HCT116 (cell line): Measurements from ENCODE around the gene EFR3B. TPM values are rescaled to one million over a fixed set of nuclear protein-coding genes. Genes with fewer than 3 reads are reported as not detected.

Experiments
- ATAC-seq: fragments of 200-7000 bp; cut with Tn5 transposase; 2 replicates; pipeline ENCODE4 v1.9.1; 2020; ENCODE audit warnings: mild to moderate bottlenecking, moderate library complexity
- BruUV-seq: library from RNA; stranded (reverse); fragments of 400-500 nt; replicated peaks from 2 replicates; lab custom pipeline; 2021; lab: Mats Ljungman, UMichigan
- CTCF ChIA-PET: fragments of 300-600 bp; sonication (Branson Sonifier 250); formaldehyde crosslinking; loops from one replicate; lab custom pipeline; 2021; ENCODE audit warnings: antibody characterized with exemption; lab: Charles Lee
- POLR2A ChIA-PET: fragments of 300-600, 350-600 bp; sonication (Branson Sonifier 250); formaldehyde crosslinking; loops from one replicate; lab custom pipeline; 2021; ENCODE audit warnings: antibody characterized with exemption; lab: Charles Lee
- RAD21 ChIA-PET, 2 experiments: fragments of 300-600 bp; sonication (Branson Sonifier 250); formaldehyde crosslinking; loops; one replicate each; lab custom pipeline; 2023; ENCODE audit warnings: low total read pairs in 2 of 2; ENCODE audit not compliant: uncharacterized antibody in 2 of 2, unreplicated experiment in 2 of 2, low non-redundant PET in 1 of 2; lab: Charles Lee
- DNase-seq: peaks from one replicate; pipeline ENCODE4 v3.0.0-alpha.2; 2010; ENCODE audit warnings: low read depth, low spot score
- H2AFZ ChIP-seq: fragments of 200-600 bp; shearing (Covaris generic), sonication (generic); 2 replicates; pipeline ENCODE4 v1.6.1; 2017; ENCODE audit warnings: low read depth, mixed run types, mixed read lengths, antibody characterized with exemption, low read length; ENCODE audit not compliant: poor library complexity, severe bottlenecking
- H3K27ac ChIP-seq: 2 replicates; pipeline ENCODE4 v1.5.1; 2012; ENCODE audit warnings: low read depth, low read length
- H3K27me3 ChIP-seq: fragments of 200-600 bp; sonication (generic); 2 replicates; pipeline ENCODE4 v1.6.1; 2016; ENCODE audit warnings: mixed run types, low read length, mixed read lengths; ENCODE audit not compliant: insufficient read depth
- H3K36me3 ChIP-seq, 2 experiments: fragments of 200-500 bp in 1 of 2; fragments of 200-600 bp in 1 of 2; sonication (Bioruptor generic) in 1 of 2; sonication (generic) in 1 of 2; 2 replicates each; pipeline versions ENCODE4 v1.5.1 to v1.6.1; 2014 to 2016; ENCODE audit warnings: low read length in 2 of 2, inconsistent platforms in 1 of 2, mixed read lengths in 1 of 2, mixed run types in 1 of 2; ENCODE audit not compliant: insufficient read depth in 2 of 2, control insufficient read depth in 1 of 2
- H3K4me1 ChIP-seq, 2 experiments: fragments of 200-600 bp in 1 of 2; sonication (generic) in 1 of 2; 2 replicates each; pipeline versions ENCODE4 v1.5.1 to v1.6.1; 2012 to 2017; ENCODE audit warnings: low read length in 2 of 2, inconsistent platforms in 1 of 2, mild to moderate bottlenecking in 1 of 2, mixed read lengths in 1 of 2, mixed run types in 1 of 2, moderate library complexity in 1 of 2; ENCODE audit not compliant: insufficient read depth in 2 of 2, control insufficient read depth in 1 of 2
- H3K4me2 ChIP-seq: fragments of 200-600 bp; sonication (generic); 2 replicates; pipeline ENCODE4 v1.6.1; 2017; ENCODE audit warnings: mixed run types, low read length, mixed read lengths
- H3K4me3 ChIP-seq, 2 experiments: fragments of 200-600 bp in 1 of 2; sonication (generic) in 1 of 2; replicated peaks in 1 of 2; 2 replicates each; pipeline ENCODE4 v1.5.1; 2011 to 2016; ENCODE audit warnings: low read length in 2 of 2, control low read depth in 1 of 2, low read depth in 1 of 2, mild to moderate bottlenecking in 1 of 2, mixed read lengths in 1 of 2, mixed run types in 1 of 2
- H3K79me2 ChIP-seq: fragments of 200-600 bp; sonication (generic); 2 replicates; pipeline ENCODE4 v1.6.1; 2017; ENCODE audit warnings: mild to moderate bottlenecking, mixed run types, low read length, moderate library complexity, mixed read lengths; ENCODE audit not compliant: insufficient read depth
- H3K9ac ChIP-seq: fragments of 200-600 bp; sonication (generic); 2 replicates; pipeline ENCODE4 v1.6.1; 2016; ENCODE audit warnings: low read length, mixed read lengths
- H3K9me2 ChIP-seq: fragments of 200-600 bp; sonication (generic), shearing (Covaris generic); 2 replicates; pipeline ENCODE4 v1.6.1; 2017; ENCODE audit warnings: mixed run types, mild to moderate bottlenecking, moderate library complexity; ENCODE audit not compliant: insufficient read depth
- H3K9me3 ChIP-seq, 2 experiments: fragments of 200-500 bp in 1 of 2; fragments of 200-600 bp in 1 of 2; sonication (Bioruptor generic) in 1 of 2; sonication (generic) in 1 of 2; 2 replicates each; pipeline ENCODE4 v1.6.1; 2014 to 2017; ENCODE audit warnings: low read length in 2 of 2, mixed read lengths in 2 of 2, inconsistent platforms in 1 of 2, low read depth in 1 of 2, mild to moderate bottlenecking in 1 of 2, mixed run types in 1 of 2, moderate library complexity in 1 of 2; ENCODE audit not compliant: control insufficient read depth in 1 of 2, insufficient read depth in 1 of 2
- H4K20me1 ChIP-seq: fragments of 200-600 bp; sonication (generic), shearing (Covaris generic); 2 replicates; pipeline ENCODE4 v1.6.1; 2017; ENCODE audit warnings: mixed run types, mild to moderate bottlenecking, moderate library complexity; ENCODE audit not compliant: insufficient read depth
- ATF3 ChIP-seq: IDR thresholded peaks from 2 replicates; pipeline ENCODE4 v1.6.1; 2012
- CEBPB ChIP-seq: IDR thresholded peaks from 2 replicates; pipeline ENCODE4 v1.6.1; 2012; ENCODE audit warnings: low read depth
- ELF1 ChIP-seq: IDR thresholded peaks from 2 replicates; pipeline ENCODE4 v1.6.1; 2012; ENCODE audit warnings: low read depth, borderline replicate concordance
- EZH2 ChIP-seq: fragments of 200-600 bp; sonication (generic); IDR thresholded peaks from 2 replicates; pipeline ENCODE4 v1.6.1; 2017; ENCODE audit warnings: antibody characterized with exemption, mixed run types
- POLR2A ChIP-seq: IDR thresholded peaks from 2 replicates; pipeline ENCODE4 v1.7.0; 2011; ENCODE audit warnings: borderline replicate concordance; ENCODE audit not compliant: insufficient read depth, insufficient read length; ENCODE audit errors: extremely low read depth
- POLR2AphosphoS5 ChIP-seq: IDR thresholded peaks from 2 replicates; pipeline ENCODE4 v1.6.1; 2011; ENCODE audit warnings: mild to moderate bottlenecking, low read depth, low read length, moderate library complexity
- SIN3A ChIP-seq: IDR thresholded peaks from 2 replicates; pipeline ENCODE4 v1.6.1; 2012; ENCODE audit warnings: low read depth
- SP1 ChIP-seq: IDR thresholded peaks from 2 replicates; pipeline ENCODE4 v1.6.1; 2012; ENCODE audit warnings: low read depth
- YY1 ChIP-seq: IDR thresholded peaks from 2 replicates; pipeline ENCODE4 v1.6.1; 2011; ENCODE audit warnings: low read length, low read depth, moderate library complexity, mild to moderate bottlenecking; ENCODE audit not compliant: insufficient replicate concordance; ENCODE audit errors: extremely low read depth
- ZNF274 ChIP-seq: fragments of 200-500 bp; sonication (Bioruptor generic); IDR thresholded peaks from 2 replicates; pipeline ENCODE4 v1.6.1; 2014; ENCODE audit warnings: mild to moderate bottlenecking, low read depth, low read length, inconsistent platforms
- intact Hi-C: fragments of 100-400 bp; cut with micrococcal nuclease; formaldehyde crosslinking; loops from 2 replicates; pipeline ENCODE4 v1.10.0; 2022
- total RNA-seq: library from RNA; stranded (reverse); gene quantifications from one replicate; pipeline ENCODE4 v1.2.1, GENCODE V29; 2021; ENCODE audit not compliant: unreplicated experiment
- TF ChIP-seq, protein P1 (sequence below), 3 experiments: fragments of 200-600 bp in 1 of 3; sonication (generic) in 1 of 3; IDR thresholded peaks in 2 of 3; conservative IDR thresholded peaks in 1 of 3; 2 replicates each; pipeline ENCODE4 v1.5.1; 2012 to 2017; ENCODE audit warnings: low read depth in 2 of 3, low read length in 2 of 3, antibody characterized with exemption in 1 of 3, borderline replicate concordance in 1 of 3, control low read depth in 1 of 3, mild to moderate bottlenecking in 1 of 3, mixed read lengths in 1 of 3, mixed run types in 1 of 3, moderate library complexity in 1 of 3; ENCODE audit not compliant: insufficient read depth in 1 of 3
- TF ChIP-seq, protein P2 (sequence below): IDR thresholded peaks from 2 replicates; pipeline ENCODE4 v1.6.1; 2012
- TF ChIP-seq, protein P3 (sequence below): IDR thresholded peaks from 2 replicates; pipeline ENCODE4 v1.6.1; 2012; ENCODE audit warnings: low read depth
- TF ChIP-seq, protein P4 (sequence below): IDR thresholded peaks from 2 replicates; pipeline ENCODE4 v1.6.1; 2011; ENCODE audit warnings: mild to moderate bottlenecking, low read length, moderate library complexity; ENCODE audit not compliant: insufficient replicate concordance; ENCODE audit errors: extremely low read depth

The EFR3B gene
- total RNA-seq, 1 experiment from 2014 or later = 0.96 TPM

- no peak for ATAC-seq
- ChIA-PET CTCF (no interaction called here), RAD21 (no interaction called here), POLR2A (no interaction called here)
- Histone ChIP-seq H3K79me2 (no peaks in the 10 kb centered on the region), H3K4me1 (peaks cover 17% of the 10 kb centered on the region in 2 experiments), H3K4me3 (no peak overlapping the region), H3K36me3 (no peaks in the 10 kb centered on the region), H3K4me2 (no peak overlapping the region), H4K20me1 (no peaks in the 10 kb centered on the region), H2AFZ (no peak overlapping the region), H3K9ac (no peak overlapping the region), H3K9me2 (no peaks in the 10 kb centered on the region), H3K27me3 (peaks cover 20% of the 10 kb centered on the region), H3K9me3 (no peaks in the 10 kb centered on the region), H3K27ac (no peak overlapping the region)
- TF ChIP-seq SP1 (no peak), POLR2AphosphoS5 (no peak), ATF3 (no peak), EZH2 (no peak), ZNF274 (no peak), YY1 (no peak), CEBPB (no peak), POLR2A (no peak), SIN3A (no peak), ELF1 (no peak)
- TF ChIP-seq, protein P1, sequence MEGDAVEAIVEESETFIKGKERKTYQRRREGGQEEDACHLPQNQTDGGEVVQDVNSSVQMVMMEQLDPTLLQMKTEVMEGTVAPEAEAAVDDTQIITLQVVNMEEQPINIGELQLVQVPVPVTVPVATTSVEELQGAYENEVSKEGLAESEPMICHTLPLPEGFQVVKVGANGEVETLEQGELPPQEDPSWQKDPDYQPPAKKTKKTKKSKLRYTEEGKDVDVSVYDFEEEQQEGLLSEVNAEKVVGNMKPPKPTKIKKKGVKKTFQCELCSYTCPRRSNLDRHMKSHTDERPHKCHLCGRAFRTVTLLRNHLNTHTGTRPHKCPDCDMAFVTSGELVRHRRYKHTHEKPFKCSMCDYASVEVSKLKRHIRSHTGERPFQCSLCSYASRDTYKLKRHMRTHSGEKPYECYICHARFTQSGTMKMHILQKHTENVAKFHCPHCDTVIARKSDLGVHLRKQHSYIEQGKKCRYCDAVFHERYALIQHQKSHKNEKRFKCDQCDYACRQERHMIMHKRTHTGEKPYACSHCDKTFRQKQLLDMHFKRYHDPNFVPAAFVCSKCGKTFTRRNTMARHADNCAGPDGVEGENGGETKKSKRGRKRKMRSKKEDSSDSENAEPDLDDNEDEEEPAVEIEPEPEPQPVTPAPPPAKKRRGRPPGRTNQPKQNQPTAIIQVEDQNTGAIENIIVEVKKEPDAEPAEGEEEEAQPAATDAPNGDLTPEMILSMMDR (IDR thresholded peaks at IDR 0.05 in 2 of 3, conservative IDR thresholded peaks at IDR 0.05 in 1 of 3; ENCODE audit: borderline replicate concordance in 1 of 3, insufficient read depth in 1 of 3, low read depth in 2 of 3, low read length in 2 of 3) = no peak
- TF ChIP-seq, protein P2, sequence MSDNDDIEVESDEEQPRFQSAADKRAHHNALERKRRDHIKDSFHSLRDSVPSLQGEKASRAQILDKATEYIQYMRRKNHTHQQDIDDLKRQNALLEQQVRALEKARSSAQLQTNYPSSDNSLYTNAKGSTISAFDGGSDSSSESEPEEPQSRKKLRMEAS = no peak
- TF ChIP-seq, protein P3, sequence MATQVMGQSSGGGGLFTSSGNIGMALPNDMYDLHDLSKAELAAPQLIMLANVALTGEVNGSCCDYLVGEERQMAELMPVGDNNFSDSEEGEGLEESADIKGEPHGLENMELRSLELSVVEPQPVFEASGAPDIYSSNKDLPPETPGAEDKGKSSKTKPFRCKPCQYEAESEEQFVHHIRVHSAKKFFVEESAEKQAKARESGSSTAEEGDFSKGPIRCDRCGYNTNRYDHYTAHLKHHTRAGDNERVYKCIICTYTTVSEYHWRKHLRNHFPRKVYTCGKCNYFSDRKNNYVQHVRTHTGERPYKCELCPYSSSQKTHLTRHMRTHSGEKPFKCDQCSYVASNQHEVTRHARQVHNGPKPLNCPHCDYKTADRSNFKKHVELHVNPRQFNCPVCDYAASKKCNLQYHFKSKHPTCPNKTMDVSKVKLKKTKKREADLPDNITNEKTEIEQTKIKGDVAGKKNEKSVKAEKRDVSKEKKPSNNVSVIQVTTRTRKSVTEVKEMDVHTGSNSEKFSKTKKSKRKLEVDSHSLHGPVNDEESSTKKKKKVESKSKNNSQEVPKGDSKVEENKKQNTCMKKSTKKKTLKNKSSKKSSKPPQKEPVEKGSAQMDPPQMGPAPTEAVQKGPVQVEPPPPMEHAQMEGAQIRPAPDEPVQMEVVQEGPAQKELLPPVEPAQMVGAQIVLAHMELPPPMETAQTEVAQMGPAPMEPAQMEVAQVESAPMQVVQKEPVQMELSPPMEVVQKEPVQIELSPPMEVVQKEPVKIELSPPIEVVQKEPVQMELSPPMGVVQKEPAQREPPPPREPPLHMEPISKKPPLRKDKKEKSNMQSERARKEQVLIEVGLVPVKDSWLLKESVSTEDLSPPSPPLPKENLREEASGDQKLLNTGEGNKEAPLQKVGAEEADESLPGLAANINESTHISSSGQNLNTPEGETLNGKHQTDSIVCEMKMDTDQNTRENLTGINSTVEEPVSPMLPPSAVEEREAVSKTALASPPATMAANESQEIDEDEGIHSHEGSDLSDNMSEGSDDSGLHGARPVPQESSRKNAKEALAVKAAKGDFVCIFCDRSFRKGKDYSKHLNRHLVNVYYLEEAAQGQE = no peak
- TF ChIP-seq, protein P4, sequence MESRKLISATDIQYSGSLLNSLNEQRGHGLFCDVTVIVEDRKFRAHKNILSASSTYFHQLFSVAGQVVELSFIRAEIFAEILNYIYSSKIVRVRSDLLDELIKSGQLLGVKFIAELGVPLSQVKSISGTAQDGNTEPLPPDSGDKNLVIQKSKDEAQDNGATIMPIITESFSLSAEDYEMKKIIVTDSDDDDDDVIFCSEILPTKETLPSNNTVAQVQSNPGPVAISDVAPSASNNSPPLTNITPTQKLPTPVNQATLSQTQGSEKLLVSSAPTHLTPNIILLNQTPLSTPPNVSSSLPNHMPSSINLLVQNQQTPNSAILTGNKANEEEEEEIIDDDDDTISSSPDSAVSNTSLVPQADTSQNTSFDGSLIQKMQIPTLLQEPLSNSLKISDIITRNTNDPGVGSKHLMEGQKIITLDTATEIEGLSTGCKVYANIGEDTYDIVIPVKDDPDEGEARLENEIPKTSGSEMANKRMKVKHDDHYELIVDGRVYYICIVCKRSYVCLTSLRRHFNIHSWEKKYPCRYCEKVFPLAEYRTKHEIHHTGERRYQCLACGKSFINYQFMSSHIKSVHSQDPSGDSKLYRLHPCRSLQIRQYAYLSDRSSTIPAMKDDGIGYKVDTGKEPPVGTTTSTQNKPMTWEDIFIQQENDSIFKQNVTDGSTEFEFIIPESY = no peak
- BruUV-seq = no TSS peak
- intact Hi-C loops = no loop called here
- no peak for DNase-seq
Measured at GRCh38 chr2:25073914-25074313, 32.0 kb downstream of the EFR3B start.
